HepG2 (cell line): ENCODE measurements around the gene DNAAF3. TPM values are rescaled to one million over a fixed set of nuclear protein-coding genes. Genes with fewer than 3 reads are reported as not detected.
A peak's percentile ranks its signal among the peaks of the same experiment; 100 is the strongest.

Experiments
- BCL6 ChIP-seq: IDR thresholded peaks from 2 replicates; pipeline ENCODE4 v1.6.1; 2016; ENCODE audit warnings: missing genetic modification reagents, missing compliant biosample characterization
- CREB1 ChIP-seq, 2 experiments: fragments of 450-650 bp in 1 of 2; IDR thresholded peaks; 2 replicates each; pipeline ENCODE4 v1.6.1; 2016 to 2017; ENCODE audit warnings: control low read depth in 1 of 2, mild to moderate bottlenecking in 1 of 2, missing compliant biosample characterization in 1 of 2, missing genetic modification characterization in 1 of 2
- CREM ChIP-seq, 2 experiments: sonication (generic) in 1 of 2; formaldehyde crosslinking in 1 of 2; IDR thresholded peaks; 2 replicates each; pipeline versions ENCODE4 v1.4.0 to v1.6.1; 2016 to 2020; ENCODE audit warnings: antibody characterized with exemption in 1 of 2, mild to moderate bottlenecking in 1 of 2, missing genetic modification reagents in 1 of 2
- GABPA ChIP-seq, 2 experiments: IDR thresholded peaks; 2 replicates each; pipeline ENCODE4 v1.6.1; 2011 to 2016; ENCODE audit warnings: low read depth in 2 of 2, low read length in 1 of 2, missing biosample characterization in 1 of 2, missing genetic modification characterization in 1 of 2
- HNRNPL ChIP-seq: fragments of 200-400 bp; formaldehyde crosslinking; IDR thresholded peaks from 2 replicates; pipeline ENCODE4 v1.6.1; 2017; ENCODE audit warnings: mild to moderate bottlenecking, low read depth, low read length
- JUN ChIP-seq: sonication (generic); formaldehyde crosslinking; IDR thresholded peaks from 2 replicates; pipeline ENCODE4 v1.4.0; 2020; ENCODE audit warnings: mild to moderate bottlenecking, missing genetic modification reagents
- PHF20 ChIP-seq: sonication (generic); formaldehyde crosslinking; IDR thresholded peaks from 2 replicates; pipeline ENCODE4 v1.5.0; 2020; ENCODE audit warnings: mild to moderate bottlenecking, missing genetic modification reagents
- SMYD3 ChIP-seq: sonication (generic); formaldehyde crosslinking; IDR thresholded peaks from 2 replicates; pipeline ENCODE4 v1.8.1; 2023; ENCODE audit warnings: mild to moderate bottlenecking, missing genetic modification reagents
- TBL1XR1 ChIP-seq: fragments of 150-350 bp; IDR thresholded peaks from 2 replicates; pipeline ENCODE4 v1.6.1; 2014; ENCODE audit warnings: borderline replicate concordance, low read length; ENCODE audit not compliant: partially characterized antibody
- ZBTB3 ChIP-seq: sonication (generic); formaldehyde crosslinking; IDR thresholded peaks from 2 replicates; pipeline ENCODE4 v1.4.0; 2020; ENCODE audit warnings: low read depth, mild to moderate bottlenecking, moderate library complexity, missing genetic modification reagents, borderline replicate concordance
- ZNF143 ChIP-seq: sonication (generic); formaldehyde crosslinking; IDR thresholded peaks from 2 replicates; pipeline ENCODE4 v1.4.0; 2020; ENCODE audit warnings: missing genetic modification reagents
- ZNF232 ChIP-seq: sonication (generic); formaldehyde crosslinking; IDR thresholded peaks from 2 replicates; pipeline ENCODE4 v1.4.0; 2020; ENCODE audit warnings: missing genetic modification reagents, borderline replicate concordance
- ZNF24 ChIP-seq: fragments of 450-650 bp; IDR thresholded peaks from 2 replicates; pipeline ENCODE4 v1.6.1; 2017; ENCODE audit warnings: antibody characterized with exemption, mild to moderate bottlenecking
- ZNF383 ChIP-seq: sonication (generic); formaldehyde crosslinking; IDR thresholded peaks from 2 replicates; pipeline ENCODE4 v1.4.0; 2020; ENCODE audit warnings: missing genetic modification reagents, mild to moderate bottlenecking, borderline replicate concordance
- polyA plus RNA-seq, 8 experiments: library from polyadenylated mRNA; depleted of rRNA in 3 of 8; stranded (reverse) in 7 of 8; unstranded in 1 of 8; fragments of >200 nt; fragmentation: Illumina TruSeq in 4 of 8; extraction: Trizol in 4 of 8; gene quantifications; 2 replicates each; pipeline versions ENCODE4 v1.2.1 to v1.2.3, GENCODE V29; 2011 to 2016; ENCODE audit warnings: low read depth in 4 of 8, missing spikeins in 1 of 8, mixed read lengths in 1 of 8; ENCODE audit not compliant: insufficient read depth in 1 of 8
- total RNA-seq, 5 experiments: library from RNA; depleted of rRNA; stranded (reverse); fragments of >200 nt; fragmentation: Illumina TruSeq; extraction: Trizol; gene quantifications; 2 replicates each; pipeline ENCODE4 v1.2.3, GENCODE V29; 2016; ENCODE audit warnings: low read depth in 1 of 5
- TF ChIP-seq, protein P1 (sequence below): sonication (generic); formaldehyde crosslinking; IDR thresholded peaks from 2 replicates; pipeline ENCODE4 v1.4.0; 2020; ENCODE audit warnings: missing genetic modification reagents
- TF ChIP-seq, protein P2 (sequence below): sonication (generic); formaldehyde crosslinking; conservative IDR thresholded peaks from 2 replicates; pipeline ENCODE4 v1.8.0; 2022; ENCODE audit warnings: mild to moderate bottlenecking, moderate library complexity, missing genetic modification reagents
- TF ChIP-seq, protein P3 (sequence below): sonication (generic); formaldehyde crosslinking; IDR thresholded peaks from 2 replicates; pipeline ENCODE4 v1.8.1; 2023; ENCODE audit warnings: mild to moderate bottlenecking, moderate library complexity, missing genetic modification reagents
- TF ChIP-seq, protein P4 (sequence below): sonication (generic); formaldehyde crosslinking; IDR thresholded peaks from 2 replicates; pipeline ENCODE4 v1.8.1; 2023; ENCODE audit warnings: missing genetic modification reagents, mild to moderate bottlenecking, borderline replicate concordance
- TF ChIP-seq, protein P5 (sequence below): sonication (generic); formaldehyde crosslinking; IDR thresholded peaks from 2 replicates; pipeline ENCODE4 v1.4.0; 2020; ENCODE audit warnings: missing genetic modification reagents, mild to moderate bottlenecking, borderline replicate concordance

DNAAF3 gene
- total and polyA plus RNA-seq, 2 of the 13 experiments (the other 11 are each of a cell fraction or from before 2014, with no cell fraction given): 0.30 to 0.40 TPM

DNA sequence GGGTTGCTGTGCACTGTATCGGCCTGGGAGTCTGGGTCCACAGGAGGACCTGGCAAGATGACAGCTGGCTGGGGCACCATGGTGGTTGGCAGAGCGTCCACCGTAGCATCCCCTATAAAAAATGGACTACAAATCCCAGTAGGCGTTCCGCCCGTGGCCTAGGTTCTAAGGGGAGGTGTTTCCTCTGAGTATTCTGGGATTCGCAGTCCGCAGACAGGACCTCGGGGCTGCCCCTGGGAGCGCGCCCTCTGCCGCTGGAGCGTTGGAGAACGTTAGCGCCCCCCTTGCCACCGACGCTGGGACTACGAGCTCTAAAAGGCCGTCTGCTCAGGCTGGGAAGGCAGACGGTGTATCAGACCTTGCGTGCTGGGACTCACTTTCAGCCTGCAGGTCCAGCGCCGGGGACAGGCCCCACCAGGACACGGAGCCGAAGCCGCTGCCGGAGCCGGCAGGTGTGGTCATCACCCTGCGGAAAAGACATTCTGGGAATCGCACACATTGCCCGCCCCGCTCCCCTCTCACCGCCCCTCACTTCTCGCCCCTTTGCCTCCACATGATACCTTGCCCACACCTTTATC, 372 bp downstream of the DNAAF3 start (continued):
- TF ChIP-seq CREM (IDR thresholded peaks at IDR 0.05) (peak; percentile 77; the same call in 1 of the 2 replicates), CREM (CRISPR knock-in tag; IDR thresholded peaks at IDR 0.05) (no peak), ZNF383 (no peak), JUN (CRISPR knock-in tag) (no peak), TBL1XR1 (peak; percentile 16), PHF20 (CRISPR knock-in tag) (no peak), GABPA (IDR thresholded peaks at IDR 0.05; ENCODE audit: low read depth, low read length) (peak; percentile 30; the same call in 1 of the 2 replicates), GABPA (CRISPR knock-in tag; IDR thresholded peaks at IDR 0.05; ENCODE audit: low read depth) (peak; percentile 83), ZNF232 (CRISPR knock-in tag) (no peak), SMYD3 (CRISPR knock-in tag) (no peak), BCL6 (CRISPR knock-in tag) (peak; percentile 20; the same call in 1 of the 2 replicates), ZNF24 (no peak), ZBTB3 (CRISPR knock-in tag) (no peak), HNRNPL (0 out of 2 replicates have a peak, but pooled peaks have one; percentile 41), CREB1 (IDR thresholded peaks at IDR 0.05) (no peak), CREB1 (CRISPR knock-in tag; IDR thresholded peaks at IDR 0.05) (no peak), ZNF143 (CRISPR knock-in tag) (peak; percentile 98)
- TF ChIP-seq, protein P1, sequence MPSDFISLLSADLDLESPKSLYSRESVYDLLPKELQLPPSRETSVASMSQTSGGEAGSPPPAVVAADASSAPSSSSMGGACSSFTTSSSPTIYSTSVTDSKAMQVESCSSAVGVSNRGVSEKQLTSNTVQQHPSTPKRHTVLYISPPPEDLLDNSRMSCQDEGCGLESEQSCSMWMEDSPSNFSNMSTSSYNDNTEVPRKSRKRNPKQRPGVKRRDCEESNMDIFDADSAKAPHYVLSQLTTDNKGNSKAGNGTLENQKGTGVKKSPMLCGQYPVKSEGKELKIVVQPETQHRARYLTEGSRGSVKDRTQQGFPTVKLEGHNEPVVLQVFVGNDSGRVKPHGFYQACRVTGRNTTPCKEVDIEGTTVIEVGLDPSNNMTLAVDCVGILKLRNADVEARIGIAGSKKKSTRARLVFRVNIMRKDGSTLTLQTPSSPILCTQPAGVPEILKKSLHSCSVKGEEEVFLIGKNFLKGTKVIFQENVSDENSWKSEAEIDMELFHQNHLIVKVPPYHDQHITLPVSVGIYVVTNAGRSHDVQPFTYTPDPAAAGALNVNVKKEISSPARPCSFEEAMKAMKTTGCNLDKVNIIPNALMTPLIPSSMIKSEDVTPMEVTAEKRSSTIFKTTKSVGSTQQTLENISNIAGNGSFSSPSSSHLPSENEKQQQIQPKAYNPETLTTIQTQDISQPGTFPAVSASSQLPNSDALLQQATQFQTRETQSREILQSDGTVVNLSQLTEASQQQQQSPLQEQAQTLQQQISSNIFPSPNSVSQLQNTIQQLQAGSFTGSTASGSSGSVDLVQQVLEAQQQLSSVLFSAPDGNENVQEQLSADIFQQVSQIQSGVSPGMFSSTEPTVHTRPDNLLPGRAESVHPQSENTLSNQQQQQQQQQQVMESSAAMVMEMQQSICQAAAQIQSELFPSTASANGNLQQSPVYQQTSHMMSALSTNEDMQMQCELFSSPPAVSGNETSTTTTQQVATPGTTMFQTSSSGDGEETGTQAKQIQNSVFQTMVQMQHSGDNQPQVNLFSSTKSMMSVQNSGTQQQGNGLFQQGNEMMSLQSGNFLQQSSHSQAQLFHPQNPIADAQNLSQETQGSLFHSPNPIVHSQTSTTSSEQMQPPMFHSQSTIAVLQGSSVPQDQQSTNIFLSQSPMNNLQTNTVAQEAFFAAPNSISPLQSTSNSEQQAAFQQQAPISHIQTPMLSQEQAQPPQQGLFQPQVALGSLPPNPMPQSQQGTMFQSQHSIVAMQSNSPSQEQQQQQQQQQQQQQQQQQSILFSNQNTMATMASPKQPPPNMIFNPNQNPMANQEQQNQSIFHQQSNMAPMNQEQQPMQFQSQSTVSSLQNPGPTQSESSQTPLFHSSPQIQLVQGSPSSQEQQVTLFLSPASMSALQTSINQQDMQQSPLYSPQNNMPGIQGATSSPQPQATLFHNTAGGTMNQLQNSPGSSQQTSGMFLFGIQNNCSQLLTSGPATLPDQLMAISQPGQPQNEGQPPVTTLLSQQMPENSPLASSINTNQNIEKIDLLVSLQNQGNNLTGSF (CRISPR knock-in tag): no peak
- TF ChIP-seq, protein P2, sequence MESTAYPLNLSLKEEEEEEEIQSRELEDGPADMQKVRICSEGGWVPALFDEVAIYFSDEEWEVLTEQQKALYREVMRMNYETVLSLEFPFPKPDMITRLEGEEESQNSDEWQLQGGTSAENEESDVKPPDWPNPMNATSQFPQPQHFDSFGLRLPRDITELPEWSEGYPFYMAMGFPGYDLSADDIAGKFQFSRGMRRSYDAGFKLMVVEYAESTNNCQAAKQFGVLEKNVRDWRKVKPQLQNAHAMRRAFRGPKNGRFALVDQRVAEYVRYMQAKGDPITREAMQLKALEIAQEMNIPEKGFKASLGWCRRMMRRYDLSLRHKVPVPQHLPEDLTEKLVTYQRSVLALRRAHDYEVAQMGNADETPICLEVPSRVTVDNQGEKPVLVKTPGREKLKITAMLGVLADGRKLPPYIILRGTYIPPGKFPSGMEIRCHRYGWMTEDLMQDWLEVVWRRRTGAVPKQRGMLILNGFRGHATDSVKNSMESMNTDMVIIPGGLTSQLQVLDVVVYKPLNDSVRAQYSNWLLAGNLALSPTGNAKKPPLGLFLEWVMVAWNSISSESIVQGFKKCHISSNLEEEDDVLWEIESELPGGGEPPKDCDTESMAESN (CRISPR knock-in tag): peak; percentile 66; the same call in 1 of the 2 replicates
- TF ChIP-seq, protein P3, sequence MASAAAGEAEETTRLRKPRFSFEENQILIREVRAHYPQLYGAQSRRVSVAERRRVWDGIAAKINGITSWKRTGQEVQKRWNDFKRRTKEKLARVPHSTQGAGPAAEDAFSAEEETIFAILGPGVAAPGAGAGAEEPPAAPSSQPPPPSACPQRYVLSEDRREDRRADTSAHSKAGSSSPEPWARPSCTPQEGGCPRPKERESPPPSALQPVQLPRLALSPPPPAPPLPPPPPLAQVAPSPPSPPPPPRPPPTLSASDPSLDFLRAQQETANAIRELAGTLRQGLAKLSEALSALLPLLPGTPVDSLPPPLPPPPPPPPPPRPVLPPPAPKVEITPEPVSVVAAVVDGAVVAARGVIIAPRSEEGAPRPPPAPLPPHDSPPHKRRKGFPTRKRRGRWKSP (CRISPR knock-in tag): peak; percentile 89
- TF ChIP-seq, protein P4, sequence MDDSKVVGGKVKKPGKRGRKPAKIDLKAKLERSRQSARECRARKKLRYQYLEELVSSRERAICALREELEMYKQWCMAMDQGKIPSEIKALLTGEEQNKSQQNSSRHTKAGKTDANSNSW (CRISPR knock-in tag): no peak
- TF ChIP-seq, protein P5, sequence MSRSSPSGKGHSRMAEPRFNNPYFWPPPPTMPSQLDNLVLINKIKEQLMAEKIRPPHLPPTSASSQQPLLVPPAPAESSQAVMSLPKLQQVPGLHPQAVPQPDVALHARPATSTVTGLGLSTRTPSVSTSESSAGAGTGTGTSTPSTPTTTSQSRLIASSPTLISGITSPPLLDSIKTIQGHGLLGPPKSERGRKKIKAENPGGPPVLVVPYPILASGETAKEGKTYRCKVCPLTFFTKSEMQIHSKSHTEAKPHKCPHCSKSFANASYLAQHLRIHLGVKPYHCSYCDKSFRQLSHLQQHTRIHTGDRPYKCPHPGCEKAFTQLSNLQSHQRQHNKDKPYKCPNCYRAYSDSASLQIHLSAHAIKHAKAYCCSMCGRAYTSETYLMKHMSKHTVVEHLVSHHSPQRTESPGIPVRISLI (CRISPR knock-in tag): 0 out of 2 replicates have a peak, but pooled peaks have one; percentile 45
